GM23338 (cell line): ENCODE measurements around the gene SCO1. TPM values are rescaled to one million over a fixed set of nuclear protein-coding genes. Genes with fewer than 3 reads are reported as not detected.

Experiments used
- ATAC-seq: fragments of 200-7000 bp; cut with Tn5 transposase; 3 replicates; pipeline ENCODE4 v1.9.1; 2020
- DNase-seq: peaks from one replicate; pipeline ENCODE4 v3.0.0-alpha.2; 2015; ENCODE audit warnings: low spot score
- H2AFZ ChIP-seq: fragments of 200-600 bp; sonication (generic); 2 replicates; pipeline ENCODE4 v1.8.0; 2016; ENCODE audit warnings: antibody characterized with exemption, mild to moderate bottlenecking, moderate library complexity
- H3F3A ChIP-seq: fragments of 200-600 bp; sonication (generic); replicated peaks from 2 replicates; pipeline ENCODE4 v1.8.0; 2017; ENCODE audit warnings: antibody characterized with exemption, mixed run types, low read depth
- H3K27ac ChIP-seq: fragments of 200-600 bp; sonication (generic); 2 replicates; pipeline ENCODE4 v1.6.1; 2016; ENCODE audit warnings: low read depth
- H3K27me3 ChIP-seq: fragments of 200-600 bp; sonication (generic); 2 replicates; pipeline ENCODE4 v1.8.0; 2016; ENCODE audit warnings: mild to moderate bottlenecking, mixed run types, moderate library complexity; ENCODE audit not compliant: insufficient read depth
- H3K36me3 ChIP-seq: fragments of 200-600 bp; sonication (generic); 2 replicates; pipeline ENCODE4 v1.8.0; 2016; ENCODE audit warnings: mild to moderate bottlenecking; ENCODE audit not compliant: insufficient read depth
- H3K4me1 ChIP-seq: fragments of 200-600 bp; sonication (generic); 2 replicates; pipeline ENCODE4 v1.8.0; 2016; ENCODE audit warnings: mild to moderate bottlenecking, moderate library complexity; ENCODE audit not compliant: insufficient read depth
- H3K4me2 ChIP-seq: fragments of 200-600 bp; sonication (generic); 2 replicates; pipeline ENCODE4 v1.7.1; 2017; ENCODE audit warnings: mixed run types
- H3K4me3 ChIP-seq: fragments of 200-600 bp; sonication (generic); 2 replicates; pipeline ENCODE4 v1.6.1; 2016; ENCODE audit warnings: mixed run types
- H3K79me2 ChIP-seq: fragments of 200-600 bp; sonication (generic); replicated peaks from 2 replicates; pipeline ENCODE4 v1.8.0; 2017; ENCODE audit warnings: mild to moderate bottlenecking; ENCODE audit not compliant: insufficient read depth
- H3K9me2 ChIP-seq: fragments of 200-600 bp; sonication (generic); 2 replicates; pipeline ENCODE4 v1.8.0; 2017; ENCODE audit not compliant: insufficient read depth
- H4K20me1 ChIP-seq: fragments of 200-600 bp; sonication (generic); replicated peaks from 2 replicates; pipeline ENCODE4 v1.8.0; 2017; ENCODE audit warnings: mild to moderate bottlenecking; ENCODE audit not compliant: insufficient read depth
- H3K27ac Mint-ChIP-seq: 2 replicates; pipeline ENCODE4 v1.8.0; 2020; ENCODE audit warnings: inconsistent platforms, mild to moderate bottlenecking, moderate library complexity, mixed read lengths
- H3K27me3 Mint-ChIP-seq: 3 replicates; pipeline ENCODE4 v1.8.0; 2022; ENCODE audit warnings: low read depth, mild to moderate bottlenecking, moderate library complexity, mixed read lengths, inconsistent platforms; ENCODE audit not compliant: insufficient read depth, poor library complexity
- H3K36me3 Mint-ChIP-seq: 3 replicates; pipeline ENCODE4 v1.8.0; 2021; ENCODE audit warnings: low read depth, mild to moderate bottlenecking, inconsistent platforms, moderate library complexity, mixed read lengths
- H3K4me1 Mint-ChIP-seq: 3 replicates; pipeline ENCODE4 v1.8.0; 2020; ENCODE audit warnings: mild to moderate bottlenecking, inconsistent platforms, mixed read lengths
- H3K4me3 Mint-ChIP-seq: 3 replicates; pipeline ENCODE4 v1.8.0; 2021; ENCODE audit warnings: moderate library complexity, mild to moderate bottlenecking, inconsistent platforms, mixed read lengths
- H3K9me3 Mint-ChIP-seq: 3 replicates; pipeline ENCODE4 v1.8.0; 2020; ENCODE audit warnings: moderate library complexity, mild to moderate bottlenecking, inconsistent platforms, mixed read lengths
- CREB1 ChIP-seq: fragments of 250-450 bp; sonication (Bioruptor Pico); IDR thresholded peaks from 2 replicates; pipeline ENCODE4 v1.5.0; 2020; ENCODE audit warnings: low read depth, mild to moderate bottlenecking, moderate library complexity
- EZH2 ChIP-seq: fragments of 200-600 bp; sonication (generic); IDR thresholded peaks from one replicate; pipeline ENCODE4 v1.8.0; 2017; ENCODE audit warnings: antibody characterized with exemption, mild to moderate bottlenecking, low read depth; ENCODE audit not compliant: unreplicated experiment
- ZNF331 ChIP-seq: fragments of 250-450 bp; sonication (Bioruptor Pico); IDR thresholded peaks from 2 replicates; pipeline ENCODE4 v1.5.0; 2020; ENCODE audit warnings: low read depth, mild to moderate bottlenecking, moderate library complexity
- polyA plus RNA-seq: library from polyadenylated mRNA; unstranded; fragments of >200 nt; fragmentation: Nextera tagmentation; extraction: Ambion mirVana; gene quantifications from 2 replicates; pipeline ENCODE4 v1.2.1, GENCODE V29; 2016
- total RNA-seq: library from RNA; depleted of rRNA; stranded (reverse); fragments of >200 nt; shearing (Covaris generic); gene quantifications from 2 replicates; pipeline ENCODE4 v1.2.3, GENCODE V29; 2014
- TF ChIP-seq, protein P1 (sequence below): IDR thresholded peaks from 2 replicates; pipeline ENCODE4 v1.6.1; 2016; ENCODE audit warnings: antibody characterized with exemption
- TF ChIP-seq, protein P2 (sequence below): fragments of 250-450 bp; sonication (Bioruptor Pico); IDR thresholded peaks from 2 replicates; pipeline ENCODE4 v1.5.0; 2020; ENCODE audit warnings: mild to moderate bottlenecking, moderate library complexity

SCO1 gene
- total and polyA plus RNA-seq, 2 experiments from 2014 or later, result 43.9 to 72.5 TPM

DNA sequence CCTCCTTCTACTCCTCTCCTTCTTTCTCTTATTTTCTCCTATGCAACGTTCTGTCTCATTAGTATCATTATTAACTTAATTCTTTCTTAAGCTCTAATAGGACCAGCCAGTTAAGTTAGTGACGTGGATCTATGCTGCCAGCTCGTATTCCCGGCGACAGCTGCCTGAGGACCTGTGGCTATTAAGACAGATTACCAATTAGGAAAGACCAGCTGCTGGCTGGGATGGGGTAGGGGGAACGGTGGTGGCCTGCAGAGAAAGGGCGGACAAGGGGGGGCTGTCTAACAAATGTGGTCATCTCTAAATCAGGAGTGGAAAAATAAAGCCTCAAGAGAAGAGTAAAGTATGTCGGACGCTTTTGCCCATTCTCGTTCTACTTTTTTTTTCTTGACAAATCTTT is 39.5 kb downstream of the SCO1 start:
- Histone ChIP-seq H2AFZ (no peak overlapping the region), H3K27ac (no peak overlapping the region), H3K4me1 (no peaks in the 10 kb centered on the region), H3K27me3 (no peaks in the 10 kb centered on the region), H3K4me2 (no peak overlapping the region), H3K79me2 (no peaks in the 10 kb centered on the region), H4K20me1 (no peaks in the 10 kb centered on the region), H3K36me3 (no peaks in the 10 kb centered on the region), H3K9me2 (no peaks in the 10 kb centered on the region), H3F3A (no peaks in the 10 kb centered on the region), H3K4me3 (no peak overlapping the region)
- H3K4me3 Mint-ChIP-seq, result no peak overlapping the region
- H3K9me3 Mint-ChIP-seq, result no peaks in the 10 kb centered on the region; the same call in 2 of the 3 replicates
- H3K36me3 Mint-ChIP-seq, result peaks cover 3% of the 10 kb centered on the region; the same call in 1 of the 3 replicates
- no peak for DNase-seq
- no peak overlapping the region for H3K27ac Mint-ChIP-seq
- H3K4me1 Mint-ChIP-seq, result peaks cover 7% of the 10 kb centered on the region; the same call in 1 of the 3 replicates
- H3K27me3 Mint-ChIP-seq, result peaks cover 6% of the 10 kb centered on the region
- TF ChIP-seq, protein P1, sequence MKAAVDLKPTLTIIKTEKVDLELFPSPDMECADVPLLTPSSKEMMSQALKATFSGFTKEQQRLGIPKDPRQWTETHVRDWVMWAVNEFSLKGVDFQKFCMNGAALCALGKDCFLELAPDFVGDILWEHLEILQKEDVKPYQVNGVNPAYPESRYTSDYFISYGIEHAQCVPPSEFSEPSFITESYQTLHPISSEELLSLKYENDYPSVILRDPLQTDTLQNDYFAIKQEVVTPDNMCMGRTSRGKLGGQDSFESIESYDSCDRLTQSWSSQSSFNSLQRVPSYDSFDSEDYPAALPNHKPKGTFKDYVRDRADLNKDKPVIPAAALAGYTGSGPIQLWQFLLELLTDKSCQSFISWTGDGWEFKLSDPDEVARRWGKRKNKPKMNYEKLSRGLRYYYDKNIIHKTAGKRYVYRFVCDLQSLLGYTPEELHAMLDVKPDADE, result no peak
- TF ChIP-seq, protein P2, sequence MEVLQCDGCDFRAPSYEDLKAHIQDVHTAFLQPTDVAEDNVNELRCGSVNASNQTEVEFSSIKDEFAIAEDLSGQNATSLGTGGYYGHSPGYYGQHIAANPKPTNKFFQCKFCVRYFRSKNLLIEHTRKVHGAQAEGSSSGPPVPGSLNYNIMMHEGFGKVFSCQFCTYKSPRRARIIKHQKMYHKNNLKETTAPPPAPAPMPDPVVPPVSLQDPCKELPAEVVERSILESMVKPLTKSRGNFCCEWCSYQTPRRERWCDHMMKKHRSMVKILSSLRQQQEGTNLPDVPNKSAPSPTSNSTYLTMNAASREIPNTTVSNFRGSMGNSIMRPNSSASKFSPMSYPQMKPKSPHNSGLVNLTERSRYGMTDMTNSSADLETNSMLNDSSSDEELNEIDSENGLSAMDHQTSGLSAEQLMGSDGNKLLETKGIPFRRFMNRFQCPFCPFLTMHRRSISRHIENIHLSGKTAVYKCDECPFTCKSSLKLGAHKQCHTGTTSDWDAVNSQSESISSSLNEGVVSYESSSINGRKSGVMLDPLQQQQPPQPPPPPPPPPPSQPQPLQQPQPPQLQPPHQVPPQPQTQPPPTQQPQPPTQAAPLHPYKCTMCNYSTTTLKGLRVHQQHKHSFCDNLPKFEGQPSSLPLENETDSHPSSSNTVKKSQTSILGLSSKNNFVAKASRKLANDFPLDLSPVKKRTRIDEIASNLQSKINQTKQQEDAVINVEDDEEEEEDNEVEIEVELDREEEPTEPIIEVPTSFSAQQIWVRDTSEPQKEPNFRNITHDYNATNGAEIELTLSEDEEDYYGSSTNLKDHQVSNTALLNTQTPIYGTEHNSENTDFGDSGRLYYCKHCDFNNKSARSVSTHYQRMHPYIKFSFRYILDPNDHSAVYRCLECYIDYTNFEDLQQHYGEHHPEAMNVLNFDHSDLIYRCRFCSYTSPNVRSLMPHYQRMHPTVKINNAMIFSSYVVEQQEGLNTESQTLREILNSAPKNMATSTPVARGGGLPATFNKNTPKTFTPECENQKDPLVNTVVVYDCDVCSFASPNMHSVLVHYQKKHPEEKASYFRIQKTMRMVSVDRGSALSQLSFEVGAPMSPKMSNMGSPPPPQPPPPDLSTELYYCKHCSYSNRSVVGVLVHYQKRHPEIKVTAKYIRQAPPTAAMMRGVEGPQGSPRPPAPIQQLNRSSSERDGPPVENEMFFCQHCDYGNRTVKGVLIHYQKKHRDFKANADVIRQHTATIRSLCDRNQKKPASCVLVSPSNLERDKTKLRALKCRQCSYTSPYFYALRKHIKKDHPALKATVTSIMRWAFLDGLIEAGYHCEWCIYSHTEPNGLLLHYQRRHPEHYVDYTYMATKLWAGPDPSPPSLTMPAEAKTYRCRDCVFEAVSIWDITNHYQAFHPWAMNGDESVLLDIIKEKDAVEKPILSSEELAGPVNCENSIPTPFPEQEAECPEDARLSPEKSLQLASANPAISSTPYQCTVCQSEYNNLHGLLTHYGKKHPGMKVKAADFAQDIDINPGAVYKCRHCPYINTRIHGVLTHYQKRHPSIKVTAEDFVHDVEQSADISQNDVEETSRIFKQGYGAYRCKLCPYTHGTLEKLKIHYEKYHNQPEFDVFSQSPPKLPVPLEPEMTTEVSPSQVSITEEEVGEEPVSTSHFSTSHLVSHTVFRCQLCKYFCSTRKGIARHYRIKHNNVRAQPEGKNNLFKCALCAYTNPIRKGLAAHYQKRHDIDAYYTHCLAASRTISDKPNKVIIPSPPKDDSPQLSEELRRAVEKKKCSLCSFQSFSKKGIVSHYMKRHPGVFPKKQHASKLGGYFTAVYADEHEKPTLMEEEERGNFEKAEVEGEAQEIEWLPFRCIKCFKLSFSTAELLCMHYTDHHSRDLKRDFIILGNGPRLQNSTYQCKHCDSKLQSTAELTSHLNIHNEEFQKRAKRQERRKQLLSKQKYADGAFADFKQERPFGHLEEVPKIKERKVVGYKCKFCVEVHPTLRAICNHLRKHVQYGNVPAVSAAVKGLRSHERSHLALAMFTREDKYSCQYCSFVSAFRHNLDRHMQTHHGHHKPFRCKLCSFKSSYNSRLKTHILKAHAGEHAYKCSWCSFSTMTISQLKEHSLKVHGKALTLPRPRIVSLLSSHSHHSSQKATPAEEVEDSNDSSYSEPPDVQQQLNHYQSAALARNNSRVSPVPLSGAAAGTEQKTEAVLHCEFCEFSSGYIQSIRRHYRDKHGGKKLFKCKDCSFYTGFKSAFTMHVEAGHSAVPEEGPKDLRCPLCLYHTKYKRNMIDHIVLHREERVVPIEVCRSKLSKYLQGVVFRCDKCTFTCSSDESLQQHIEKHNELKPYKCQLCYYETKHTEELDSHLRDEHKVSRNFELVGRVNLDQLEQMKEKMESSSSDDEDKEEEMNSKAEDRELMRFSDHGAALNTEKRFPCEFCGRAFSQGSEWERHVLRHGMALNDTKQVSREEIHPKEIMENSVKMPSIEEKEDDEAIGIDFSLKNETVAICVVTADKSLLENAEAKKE (CRISPR knock-in tag), result no peak
- TF ChIP-seq EZH2 (no peak), CREB1 (CRISPR knock-in tag) (no peak), ZNF331 (CRISPR knock-in tag) (no peak)
- no peak for ATAC-seq
